ENCODE data around the gene THBD. TPM values are rescaled to one million over a fixed set of nuclear protein-coding genes. Genes with fewer than 3 reads are reported as not detected.
A peak's percentile ranks its signal among the peaks of the same experiment; 100 is the strongest.

Gene THBD
- total RNA-seq, 1 donor from 2014 or later: 77.6 TPM

- H3K4me3 ChIP-seq: no peak overlapping the region
- peaks cover 13% of the 10 kb centered on the region for H3K4me1 ChIP-seq
- DNase-seq (no peak), ATAC-seq (no peak)
- H3K36me3 ChIP-seq: no peaks in the 10 kb centered on the region
- no peak for TF ChIP-seq CTCF (IDR thresholded peaks at IDR 0.05)
- no peak overlapping the region for H3K27ac ChIP-seq
- H3K9me3 ChIP-seq: no peaks in the 10 kb centered on the region
- intact Hi-C loops (cut with DNase I): no loop called here
- peaks cover 2% of the 10 kb centered on the region for H3K27me3 ChIP-seq (ENCODE audit: low read depth)
Observed at GRCh38 chr20:23092384-23092756, 42.9 kb upstream of the THBD start.

- no peak for TF ChIP-seq CTCF (IDR thresholded peaks at IDR 0.05)
- Histone ChIP-seq H3K27me3 (ENCODE audit: low read depth) (peaks cover 2% of the 10 kb centered on the region), H3K36me3 (no peaks in the 10 kb centered on the region), H3K4me3 (no peak overlapping the region), H3K4me1 (peaks cover 13% of the 10 kb centered on the region), H3K27ac (peak overlapping the region; percentile 2), H3K9me3 (no peaks in the 10 kb centered on the region)
- intact Hi-C loops (cut with DNase I): no loop called here
- DNase-seq (no peak), ATAC-seq (no peak)
Observed at GRCh38 chr20:23091721-23092383, 42.4 kb upstream of the THBD start.

- intact Hi-C loops (cut with DNase I): no loop called here
- TF ChIP-seq CTCF (IDR thresholded peaks at IDR 0.05): no peak
- H3K27ac ChIP-seq: no peak overlapping the region
Observed at GRCh38 chr20:23090878-23091277, 41.4 kb upstream of the THBD start.

GRCh38 chr20:23090147-23090546 is 40.7 kb upstream of the THBD start:
- H3K27me3 ChIP-seq (ENCODE audit: low read depth): peaks cover 2% of the 10 kb centered on the region
- peaks cover 25% of the 10 kb centered on the region for H3K4me1 ChIP-seq
- TF ChIP-seq CTCF (IDR thresholded peaks at IDR 0.05): no peak
- ATAC-seq (no peak), DNase-seq (no peak)
- H3K36me3 ChIP-seq: no peaks in the 10 kb centered on the region
- no peak overlapping the region for H3K27ac ChIP-seq
- no peaks in the 10 kb centered on the region for H3K9me3 ChIP-seq
- H3K4me3 ChIP-seq: no peak overlapping the region
- intact Hi-C loops (cut with DNase I): no loop called here

More at GRCh38 chr20:23090878-23091277, 41.4 kb upstream of the THBD start:
- Histone ChIP-seq H3K4me3 (no peak overlapping the region), H3K4me1 (peaks cover 19% of the 10 kb centered on the region), H3K36me3 (no peaks in the 10 kb centered on the region), H3K27me3 (ENCODE audit: low read depth) (peaks cover 2% of the 10 kb centered on the region), H3K9me3 (no peaks in the 10 kb centered on the region)
- no peak for ATAC-seq
- no peak for DNase-seq

- intact Hi-C loops (cut with DNase I): no loop called here
- Histone ChIP-seq H3K27me3 (ENCODE audit: low read depth) (peaks cover 2% of the 10 kb centered on the region), H3K4me3 (no peak overlapping the region), H3K4me1 (peaks cover 35% of the 10 kb centered on the region), H3K36me3 (no peaks in the 10 kb centered on the region), H3K9me3 (no peaks in the 10 kb centered on the region), H3K27ac (no peak overlapping the region)
- DNase-seq (no peak), ATAC-seq (no peak)
- no peak for TF ChIP-seq CTCF (IDR thresholded peaks at IDR 0.05)
Observed at GRCh38 chr20:23088866-23089265, 39.4 kb upstream of the THBD start.

Measured in lower lobe of right lung (tissue), 2 donors.